DMS 273 treated with DMSO at 0.1 percent for 48 hours (cell line): ENCODE results near the gene USF1.
"Not testable (repeated sequence)": the region's sequence is repeated elsewhere in the genome, so short reads cannot be mapped to it uniquely, and the experiment has no call there.

ENCODE experiments used
- DNase-seq: peaks from one replicate; lab custom pipeline; 2025; lab: John Stamatoyannopoulos, UW

Gene USF1

GRCh38 chr1:161019111-161019660, 26.6 kb downstream of the USF1 start:
- not testable (repeated sequence) for DNase-seq

DNA sequence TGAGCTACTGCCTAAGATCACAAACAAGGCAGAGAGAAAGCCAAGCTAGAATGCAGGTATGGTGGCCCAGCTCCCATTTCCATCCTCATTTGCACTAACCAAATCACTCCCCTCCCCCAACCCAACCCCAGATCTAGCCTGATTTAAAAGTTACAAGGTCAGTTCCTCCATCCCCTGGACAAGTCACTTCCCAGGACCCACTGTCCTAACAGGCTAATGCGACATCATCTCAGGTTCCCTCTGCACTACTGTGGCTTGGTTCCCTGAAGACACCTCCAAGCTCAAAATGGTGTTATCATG, 27.2 kb downstream of the USF1 start:
- DNase-seq, result no peak

DNA sequence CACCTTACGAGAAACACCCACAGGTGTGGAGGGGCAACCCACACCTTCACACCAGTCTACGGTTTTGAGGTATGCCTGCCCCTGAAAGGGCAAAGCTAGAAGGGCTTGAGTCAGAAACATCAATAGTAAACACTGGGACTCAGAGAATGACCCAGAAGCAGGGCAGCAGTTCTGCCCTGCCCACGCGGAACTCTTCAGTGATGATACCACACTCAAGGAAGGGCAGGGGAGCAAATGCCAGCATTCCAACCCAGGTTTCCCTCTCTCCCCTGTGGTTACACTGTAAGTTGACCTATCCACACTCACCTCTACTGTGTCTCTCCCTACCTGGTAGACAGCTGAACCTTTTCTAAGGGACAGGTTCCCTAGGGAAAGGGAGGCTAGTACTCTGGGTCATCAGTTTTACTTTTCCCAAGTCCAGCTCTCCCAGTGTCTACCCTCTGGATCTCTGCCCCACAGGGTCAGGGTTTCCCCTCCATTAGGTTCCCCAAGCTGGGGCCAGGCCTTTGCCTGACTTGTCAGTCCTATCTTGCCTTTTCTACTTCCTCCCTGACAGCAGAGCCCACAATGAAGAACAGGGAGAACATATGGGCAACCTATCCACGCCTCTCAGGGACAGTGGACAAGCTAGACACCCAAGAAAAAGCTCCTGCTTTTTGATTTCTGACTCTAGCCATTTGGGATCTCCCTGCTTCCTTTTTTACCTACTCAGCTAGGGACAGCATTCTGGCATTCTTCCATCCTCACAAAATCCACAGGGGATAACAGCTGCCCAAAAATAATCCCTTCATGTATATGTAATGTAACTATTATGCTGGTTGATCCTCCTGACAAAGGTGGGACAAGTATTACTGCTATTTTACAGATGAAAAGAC, 27.8 kb downstream of the USF1 start:
- no peak for DNase-seq

DNA sequence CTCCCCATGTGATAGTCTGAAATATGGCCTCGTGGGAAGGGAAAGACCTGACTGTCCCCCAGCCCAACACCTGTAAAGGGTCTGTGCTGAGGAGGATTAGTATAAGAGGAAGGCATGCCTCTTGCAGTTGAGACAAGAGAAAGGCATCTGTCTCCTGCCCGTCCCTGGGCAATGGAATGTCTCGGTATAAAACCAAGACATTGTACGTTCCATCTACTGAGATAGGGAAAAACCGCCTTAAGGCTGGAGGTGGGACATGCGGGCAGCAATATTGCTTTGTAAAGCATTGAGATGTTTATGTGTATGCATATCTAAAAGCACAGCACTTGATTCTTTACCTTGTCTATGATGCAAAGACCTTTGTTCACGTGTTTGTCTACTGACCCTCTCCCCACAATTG, 28.6 kb downstream of the USF1 start:
- not testable (repeated sequence) for DNase-seq

- not testable (repeated sequence) for DNase-seq
These were observed 29.1 kb downstream of the USF1 start for GRCh38 chr1:161016683-161017082.

- DNase-seq, result no peak
These were observed 32.1 kb downstream of the USF1 start for GRCh38 chr1:161013488-161014230.

GRCh38 chr1:161013131-161013487, 32.7 kb downstream of the USF1 start:
- no peak for DNase-seq

DNA sequence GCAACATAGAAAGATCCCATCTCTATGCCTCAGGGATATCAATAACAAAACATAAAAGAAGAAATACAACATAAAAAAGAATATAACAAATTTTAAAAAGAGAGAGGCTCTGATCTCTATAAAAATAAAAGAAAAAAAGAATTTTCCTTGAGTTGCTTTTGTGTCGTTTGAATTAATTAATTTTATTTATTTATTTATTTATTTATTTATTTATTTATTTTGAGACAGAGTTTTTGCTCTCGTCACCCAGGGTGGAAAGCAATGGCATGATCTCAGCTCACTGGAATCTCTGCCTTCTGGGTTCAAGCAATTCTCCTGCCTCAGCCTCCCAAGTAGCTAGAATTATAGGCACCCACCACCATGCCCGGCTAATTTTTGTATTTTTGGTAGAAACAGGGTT, 33.4 kb downstream of the USF1 start:
- no peak for DNase-seq

DNA sequence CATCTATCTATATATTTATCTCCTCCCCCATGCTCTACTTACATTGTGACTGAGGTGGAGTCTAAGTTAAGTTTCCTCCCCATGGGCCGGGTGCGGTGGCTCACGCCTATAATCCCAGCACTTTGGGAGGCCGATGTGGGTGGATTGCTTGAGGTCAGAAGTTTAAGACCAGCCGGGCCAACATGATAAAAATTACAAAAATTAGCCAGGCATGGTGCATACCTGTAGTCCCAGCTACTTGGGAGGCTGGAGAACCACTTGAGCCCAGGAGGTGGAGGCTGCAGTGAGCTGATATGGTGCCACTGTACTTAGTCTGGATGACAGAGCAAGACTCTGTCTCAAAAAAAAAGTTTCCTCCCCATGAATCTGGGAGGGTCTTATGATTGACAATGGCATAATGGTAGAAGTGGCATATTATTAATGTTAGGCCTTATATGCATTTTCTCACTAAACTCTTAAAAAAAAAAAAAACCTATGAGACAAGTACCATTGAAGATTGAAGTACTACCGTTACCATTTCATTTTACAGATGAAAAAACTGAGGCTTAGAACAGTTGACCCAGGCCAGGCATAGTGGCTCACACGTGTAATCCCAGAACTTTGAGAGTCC, 36.1 kb downstream of the USF1 start:
- DNase-seq, result no peak

DNA sequence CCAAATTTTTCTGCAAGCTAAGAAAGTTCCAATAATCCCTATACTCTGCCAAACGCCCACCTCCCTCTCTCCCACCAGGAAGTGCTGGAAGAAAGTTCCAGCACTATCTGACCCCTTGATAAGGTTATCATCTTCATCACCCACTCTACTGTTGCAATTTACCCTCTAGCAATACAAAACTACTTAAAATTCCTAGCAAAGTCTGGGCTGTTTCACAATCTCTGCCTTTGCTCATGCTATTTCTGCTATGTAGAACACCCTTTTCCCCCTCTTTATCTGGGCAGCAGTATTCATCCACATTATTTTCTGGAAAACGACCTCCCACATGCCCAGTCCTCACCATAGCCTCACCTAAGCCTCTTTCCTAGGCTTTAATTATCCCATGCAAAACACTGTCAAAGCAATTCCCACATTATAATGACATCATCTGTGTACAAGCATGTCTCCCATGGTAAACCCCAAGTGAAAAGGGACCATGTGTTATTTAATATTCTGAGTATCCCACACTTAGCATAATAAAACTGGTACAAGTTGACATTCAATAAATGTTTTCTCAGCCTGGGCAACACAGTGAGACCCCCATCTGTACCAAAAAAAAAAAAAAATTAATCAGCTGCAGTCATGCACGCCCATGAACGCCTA, 36.8 kb downstream of the USF1 start:
- DNase-seq, result no peak

GRCh38 chr1:161007369-161007768, 38.4 kb downstream of the USF1 start:
- no peak for DNase-seq

GRCh38 chr1:161006563-161006962, 39.2 kb downstream of the USF1 start:
- no peak for DNase-seq

GRCh38 chr1:161001525-161001924, 44.3 kb downstream of the USF1 start:
- DNase-seq, result no peak

DNA sequence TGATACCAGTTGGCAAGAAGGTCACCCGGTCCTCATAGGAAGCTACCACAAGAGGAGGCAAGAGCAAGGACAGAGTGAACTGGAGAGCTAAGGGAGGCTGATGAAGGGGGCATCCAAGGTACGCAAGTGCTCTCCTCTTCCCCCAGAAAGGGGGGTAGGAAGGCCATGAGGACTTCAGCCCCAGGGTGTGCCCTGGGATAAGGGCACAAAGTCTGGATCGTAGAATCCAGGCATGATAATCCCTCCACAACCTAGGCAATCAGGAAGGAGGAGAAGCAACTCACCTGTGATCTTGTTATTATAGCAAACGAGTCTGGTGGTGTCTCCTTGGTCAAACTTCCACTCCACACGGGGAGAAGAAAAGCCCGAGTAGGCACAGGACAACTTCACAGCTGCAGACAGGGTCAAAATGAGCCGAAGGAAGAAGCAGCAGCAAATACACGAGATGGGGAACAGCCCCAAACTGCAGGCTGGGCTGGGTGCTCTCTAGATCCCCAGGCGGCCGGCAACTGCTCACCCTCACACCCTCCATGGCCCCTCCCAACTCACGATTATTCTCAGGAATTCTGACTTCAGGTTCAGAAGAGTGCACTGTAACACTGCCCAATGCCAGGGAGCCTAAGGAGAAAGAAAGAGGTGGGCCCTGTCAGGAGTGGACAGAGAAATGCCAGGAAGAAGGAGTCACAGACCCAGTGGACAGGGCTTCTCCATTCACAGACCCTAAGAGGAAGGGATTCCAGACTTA, 44.9 kb downstream of the USF1 start:
- DNase-seq, result no peak

- no peak for DNase-seq
These were observed 46.4 kb downstream of the USF1 start for GRCh38 chr1:160999376-160999775.

GRCh38 chr1:160997323-160998038, 48.3 kb downstream of the USF1 start:
- DNase-seq, result peak; percentile 32

DNA sequence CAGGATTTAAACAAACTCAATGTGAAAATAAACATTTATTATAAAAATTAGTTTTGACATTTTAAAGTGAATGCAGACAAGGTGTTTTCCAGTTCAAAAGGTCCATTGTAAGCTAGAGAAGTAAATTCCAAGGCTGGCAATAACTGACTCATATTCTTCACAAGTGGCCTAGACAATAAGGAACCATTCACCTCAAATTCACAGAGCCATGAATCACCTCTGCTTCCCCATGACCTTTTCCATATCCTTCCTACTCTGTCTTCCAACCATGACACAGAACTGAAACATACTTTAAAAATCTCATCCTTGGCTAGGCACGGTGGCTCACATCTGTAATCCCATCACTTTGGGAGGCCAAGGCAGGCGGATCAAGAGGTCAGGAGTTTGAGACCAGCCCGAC, 49.6 kb downstream of the USF1 start:
- DNase-seq, result no peak

GRCh38 chr1:160993544-160994193, 52.1 kb downstream of the USF1 start:
- peak; percentile 25 for DNase-seq

- DNase-seq, result not testable (repeated sequence)
These were observed 53.7 kb downstream of the USF1 start for GRCh38 chr1:160992036-160992435.
